RPMI8226 (cell line): ENCODE results near the gene LRRC3.

ENCODE experiments used
- DNase-seq: peaks from one replicate; pipeline ENCODE4 v3.0.0-alpha.2; 2015

LRRC3 gene

DNA sequence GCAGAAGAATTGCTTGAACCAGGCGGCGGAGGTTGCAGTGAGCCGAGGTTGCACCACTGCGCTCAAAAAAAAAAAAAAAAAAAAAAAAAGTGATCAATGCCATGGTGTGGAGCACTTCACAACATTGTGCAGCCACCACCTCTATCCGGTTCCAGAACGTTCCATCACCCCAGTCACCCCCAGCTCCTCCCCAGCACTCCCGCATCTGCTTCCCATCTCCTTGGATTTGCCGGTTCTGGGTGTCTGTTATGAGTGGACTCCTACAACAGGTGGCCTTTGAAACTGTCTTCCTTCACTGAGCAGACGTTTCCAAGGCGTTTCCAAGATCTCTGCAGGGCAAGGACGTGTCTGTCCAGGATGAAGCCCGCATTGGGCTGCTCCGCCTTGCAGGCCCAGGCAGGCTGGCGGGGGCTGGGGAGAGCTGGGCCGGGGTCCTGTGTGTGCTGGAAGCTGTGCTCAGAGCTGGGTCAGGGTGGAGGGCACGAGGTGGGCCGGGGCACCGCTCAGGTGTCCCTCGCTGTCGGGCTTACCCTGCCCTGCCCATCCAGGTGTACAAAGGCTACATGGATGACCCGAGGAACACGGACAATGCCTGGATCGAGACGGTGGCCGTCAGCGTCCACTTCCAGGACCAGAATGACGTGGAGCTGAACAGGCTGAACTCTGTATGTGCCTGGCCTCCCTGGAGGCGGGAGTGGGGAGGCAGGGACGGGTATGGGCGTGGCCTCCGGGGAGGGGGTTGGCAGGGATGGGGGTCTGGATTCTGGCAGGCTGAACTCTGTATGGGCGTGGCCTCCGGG is 14.9 kb upstream of the LRRC3 start:
- DNase-seq = no peak

DNA sequence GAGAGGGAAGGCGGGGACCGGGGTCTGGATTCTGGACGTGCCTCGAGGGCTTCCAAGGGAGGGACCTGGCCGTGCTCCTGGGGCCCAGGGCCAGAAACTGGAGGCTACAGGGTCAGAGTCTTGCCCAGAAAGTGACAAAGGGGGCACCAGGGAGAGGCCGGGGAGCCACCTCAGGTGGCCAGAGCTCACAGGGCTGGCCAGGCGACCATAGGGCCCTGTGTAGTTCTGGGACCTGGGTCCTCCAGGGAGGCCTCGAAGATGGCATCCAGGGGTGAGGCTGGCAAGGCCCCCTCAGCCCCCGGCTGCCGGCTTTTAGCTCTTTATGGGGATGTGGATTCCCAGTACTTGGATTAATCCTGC is 14.3 kb upstream of the LRRC3 start:
- DNase-seq = no peak

DNA sequence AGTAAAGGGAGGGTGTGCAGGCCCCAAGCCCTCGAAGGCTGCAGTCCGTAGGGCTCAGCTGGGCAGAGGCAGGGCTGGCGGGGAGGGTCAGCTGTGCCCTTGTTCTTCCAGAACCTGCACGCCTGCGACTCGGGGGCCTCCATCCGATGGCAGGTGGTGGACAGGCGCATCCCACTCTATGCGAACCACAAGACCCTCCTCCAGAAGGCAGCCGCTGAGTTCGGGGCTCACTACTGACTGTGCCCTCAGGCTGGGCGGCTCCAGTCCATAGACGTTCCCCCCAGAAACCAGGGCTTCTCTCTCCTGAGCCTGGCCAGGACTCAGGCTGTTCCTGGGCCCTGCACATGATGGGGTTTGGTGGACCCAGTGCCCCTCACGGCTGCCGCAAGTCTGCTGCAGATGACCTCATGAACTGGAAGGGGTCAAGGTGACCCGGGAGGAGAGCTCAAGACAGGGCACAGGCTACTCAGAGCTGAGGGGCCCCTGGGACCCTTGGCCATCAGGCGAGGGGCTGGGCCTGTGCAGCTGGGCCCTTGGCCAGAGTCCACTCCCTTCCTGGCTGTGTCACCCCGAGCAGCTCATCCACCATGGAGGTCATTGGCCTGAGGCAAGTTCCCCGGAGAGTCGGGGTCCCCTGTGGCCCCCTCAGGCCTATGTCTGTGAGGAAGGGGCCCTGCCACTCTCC is 13.6 kb upstream of the LRRC3 start:
- no peak for DNase-seq

DNA sequence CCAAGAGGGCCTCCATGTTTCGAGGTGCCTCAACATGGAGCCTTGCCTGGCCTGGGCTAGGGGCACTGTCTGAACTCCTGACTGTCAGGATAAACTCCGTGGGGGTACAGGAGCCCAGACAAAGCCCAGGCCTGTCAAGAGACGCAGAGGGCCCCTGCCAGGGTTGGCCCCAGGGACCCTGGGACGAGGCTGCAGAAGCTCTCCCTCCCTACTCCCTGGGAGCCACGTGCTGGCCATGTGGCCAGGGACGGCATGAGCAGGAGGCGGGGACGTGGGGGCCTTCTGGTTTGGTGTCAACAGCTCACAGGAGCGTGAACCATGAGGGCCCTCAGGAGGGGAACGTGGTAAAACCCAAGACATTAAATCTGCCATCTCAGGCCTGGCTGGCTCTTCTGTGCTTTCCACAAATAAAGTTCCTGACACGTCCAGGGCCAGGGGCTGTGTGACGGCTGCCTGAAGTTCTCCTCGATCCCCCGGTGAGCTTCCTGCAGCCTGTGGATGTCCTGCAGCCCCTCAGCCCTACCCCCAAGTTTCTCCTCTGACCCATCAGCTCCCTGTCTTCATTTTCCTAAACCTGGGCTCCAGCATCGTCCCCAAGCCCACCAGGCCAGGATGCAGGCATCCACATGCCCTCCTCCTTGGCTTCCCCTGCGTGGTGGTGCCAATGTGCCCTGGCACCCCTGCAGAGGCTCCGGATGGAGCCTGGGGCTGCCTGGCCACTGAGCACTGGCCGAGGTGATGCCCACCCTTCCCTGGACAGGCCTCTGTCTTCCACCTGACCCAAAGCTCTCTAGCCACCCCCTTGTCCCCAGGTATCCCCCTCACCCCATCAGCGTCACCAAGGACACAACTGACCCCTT is 12.8 kb upstream of the LRRC3 start:
- no peak for DNase-seq

DNA sequence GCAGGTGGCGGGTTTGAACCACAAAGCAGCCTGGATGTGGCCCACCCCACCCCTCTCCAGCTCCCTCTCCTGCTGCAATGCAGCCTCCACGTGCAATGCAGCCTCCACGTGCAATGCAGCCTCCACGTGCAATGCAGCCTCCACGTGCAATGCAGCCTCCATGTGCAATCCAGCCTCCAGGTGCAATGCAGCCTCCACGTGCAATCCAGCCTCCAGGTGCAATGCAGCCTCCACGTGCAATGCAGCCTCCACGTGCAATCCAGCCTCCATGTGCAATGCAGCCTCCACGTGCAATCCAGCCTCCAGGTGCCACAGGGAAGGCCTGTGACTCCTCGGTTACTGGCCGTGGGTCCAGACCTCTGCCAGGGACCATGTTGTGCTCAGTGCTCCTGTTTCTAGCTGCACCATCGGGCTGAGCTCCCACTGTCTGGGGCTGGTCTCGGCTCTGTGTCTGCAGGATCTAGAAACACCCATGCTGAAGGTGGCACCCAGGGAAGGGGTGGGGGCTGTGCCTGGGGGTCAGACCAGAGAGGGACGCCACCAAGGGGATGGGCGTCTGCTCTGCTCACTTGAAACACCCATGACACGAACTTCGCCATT is 11.9 kb upstream of the LRRC3 start:
- no peak for DNase-seq

DNA sequence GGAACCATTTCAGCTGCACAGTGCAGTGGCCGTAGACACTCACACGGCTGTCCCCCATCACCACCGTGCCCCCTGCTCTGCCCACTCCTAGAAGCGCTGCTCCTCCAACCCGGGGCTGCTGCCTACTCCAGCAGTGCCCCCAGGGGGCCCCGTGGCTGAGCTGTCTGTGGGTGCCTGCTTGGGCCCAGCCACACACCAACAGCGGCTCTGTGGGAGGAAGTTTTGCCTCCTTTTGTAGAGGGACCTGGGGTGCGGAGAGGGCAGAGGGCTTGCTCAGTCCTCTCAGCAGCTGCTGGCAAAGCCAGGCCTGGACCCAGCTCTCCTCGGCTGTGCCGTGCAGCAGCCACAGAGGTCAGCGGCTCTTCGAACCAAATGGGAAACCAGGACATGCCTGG is 11.4 kb upstream of the LRRC3 start:
- no peak for DNase-seq

DNA sequence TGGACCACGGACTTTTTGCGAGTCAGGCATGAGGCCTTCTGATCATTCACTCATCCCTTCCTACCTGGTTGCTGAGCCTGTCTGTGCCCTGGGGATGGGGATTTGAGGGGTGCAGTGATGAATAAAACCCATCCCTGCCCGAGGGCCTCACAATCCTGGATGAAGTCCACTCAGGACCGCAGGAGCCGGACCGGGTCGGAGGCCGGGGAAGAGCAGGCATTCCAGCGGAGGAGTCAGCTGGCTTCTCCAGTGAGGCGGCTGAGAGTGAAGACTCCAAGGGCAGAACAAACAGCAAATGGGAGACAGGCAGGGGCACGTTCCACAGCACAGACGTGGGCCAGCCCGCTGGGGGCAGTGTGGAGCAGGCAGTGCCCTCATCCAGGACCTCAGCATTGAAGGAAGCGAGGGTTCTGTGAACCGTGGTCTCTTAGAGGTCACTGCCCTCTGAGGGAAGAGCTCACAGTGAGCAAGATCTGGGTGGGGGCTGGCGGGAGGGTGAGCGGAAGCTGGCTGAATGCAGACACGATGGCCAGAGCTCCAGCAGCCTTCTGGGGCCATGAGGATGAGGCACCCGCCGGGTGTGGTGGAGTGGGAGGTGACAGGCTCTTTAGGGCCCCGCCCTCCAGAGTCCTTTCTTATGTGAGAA is 10.9 kb upstream of the LRRC3 start:
- peak; percentile 56 for DNase-seq

DNA sequence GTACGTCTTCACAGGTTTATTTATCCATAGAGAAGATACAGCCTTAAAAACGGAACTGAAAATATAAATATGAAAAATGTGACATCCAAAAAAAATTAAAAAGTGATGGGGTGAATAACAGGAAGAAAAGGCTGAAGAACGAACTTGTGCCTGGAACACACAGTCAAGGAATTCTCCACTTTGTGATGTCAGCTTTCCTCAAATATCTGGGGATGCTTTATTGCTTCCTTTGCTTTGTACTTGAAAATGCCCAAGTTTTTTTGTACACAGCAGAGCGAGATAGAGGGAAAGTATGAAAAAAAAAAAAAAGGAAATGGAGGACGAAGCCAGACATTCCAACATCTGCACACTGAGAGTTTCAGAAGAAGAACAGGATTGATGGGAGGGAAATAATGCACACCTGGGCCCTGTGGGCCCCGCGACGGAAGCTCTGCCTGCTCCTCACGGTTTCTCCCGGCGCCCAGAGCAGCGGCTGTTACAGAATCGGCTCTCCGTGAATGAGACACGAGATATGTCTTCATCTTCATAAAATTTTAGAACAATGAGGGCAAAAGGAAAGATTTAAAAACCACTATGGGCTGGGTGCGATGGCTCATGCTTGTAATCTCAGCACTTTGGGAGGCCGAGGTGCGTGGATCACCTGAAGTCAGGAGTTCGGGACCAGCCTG is 10.0 kb upstream of the LRRC3 start:
- DNase-seq = no peak

DNA sequence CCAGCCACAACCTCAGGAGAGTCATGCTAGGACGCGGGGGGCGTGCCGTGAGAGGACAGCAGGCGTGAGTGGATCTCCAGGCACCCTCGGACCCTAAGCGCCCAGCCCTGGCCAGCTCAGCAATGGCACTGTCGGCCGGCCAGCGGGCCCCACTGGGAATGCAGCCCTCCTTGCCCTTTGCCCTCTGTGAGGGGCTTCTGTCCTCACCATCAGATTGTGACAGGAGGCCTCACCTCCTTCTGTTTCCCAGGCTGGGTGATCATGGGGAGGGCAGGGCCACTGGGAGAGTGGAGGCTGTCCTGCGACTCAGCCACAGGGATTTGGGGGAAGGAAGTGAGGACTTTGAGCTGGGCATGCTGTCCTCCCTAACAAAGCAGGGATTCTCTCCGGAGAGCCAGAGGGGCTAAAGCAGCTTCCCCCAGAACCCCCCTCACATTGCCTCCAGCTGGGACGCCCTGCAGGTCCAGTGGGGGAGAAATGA is 6.6 kb upstream of the LRRC3 start:
- DNase-seq = no peak

DNA sequence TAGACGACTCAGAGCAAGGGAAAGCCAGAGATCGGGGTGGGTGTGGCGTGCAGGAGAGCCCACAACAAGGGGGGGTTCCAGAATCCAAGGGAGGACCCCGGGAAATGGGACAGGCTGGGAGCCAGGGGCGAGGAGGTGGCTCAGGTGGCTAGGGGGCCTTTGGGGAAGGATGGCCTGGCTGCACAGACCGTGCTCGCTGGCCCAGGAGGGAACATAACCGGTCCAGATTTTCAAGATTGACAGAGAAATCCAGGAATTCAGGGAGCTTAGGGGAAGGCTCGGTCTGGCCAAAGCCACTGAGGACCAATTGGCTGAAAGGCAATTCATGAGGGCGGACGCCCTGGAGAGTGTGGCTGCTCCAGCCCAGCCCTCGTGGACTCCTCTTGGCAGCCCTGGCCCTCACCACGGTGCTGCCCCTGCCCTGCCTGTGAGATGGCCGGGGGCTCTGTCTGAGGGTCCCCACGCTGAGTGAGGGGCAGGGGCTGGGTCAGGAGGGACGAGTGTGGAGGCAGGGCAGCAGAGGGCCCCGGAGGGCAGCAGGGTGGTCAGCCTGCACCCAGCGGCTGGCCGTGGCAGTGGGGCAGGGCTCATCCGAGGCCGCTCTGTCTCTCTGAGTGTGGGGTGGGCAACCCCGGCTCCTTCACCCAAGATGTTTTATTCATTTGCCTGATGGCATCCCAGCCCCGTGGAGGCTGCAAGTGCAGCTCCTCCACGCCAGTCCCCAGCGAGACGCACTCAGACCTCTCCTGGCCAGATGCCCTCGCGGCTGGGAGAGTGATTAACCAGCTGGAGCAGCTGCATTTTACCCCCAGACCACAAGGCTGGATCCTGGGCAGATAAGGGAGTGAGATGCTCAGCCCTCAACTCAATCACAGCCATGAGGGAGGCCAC is 5.6 kb upstream of the LRRC3 start:
- DNase-seq = peak; percentile 61

DNA sequence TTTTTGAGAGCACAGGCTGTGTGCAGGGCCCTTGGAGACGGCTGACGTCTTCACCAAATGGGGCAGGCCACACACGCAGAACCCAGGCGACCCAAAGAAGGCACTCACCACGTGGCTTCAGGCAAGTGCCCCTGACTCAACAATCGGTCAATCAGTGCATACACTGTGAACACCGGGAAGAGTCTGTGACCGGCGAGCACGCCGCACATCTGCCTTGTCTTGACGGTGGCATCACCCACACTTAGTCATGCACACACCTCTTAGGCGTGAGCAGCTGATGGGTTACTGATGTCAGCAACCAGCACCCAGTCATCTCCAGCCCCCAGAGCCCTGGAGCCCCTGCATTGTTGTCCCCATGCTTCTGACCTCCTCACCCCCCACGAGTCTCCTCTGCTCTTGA is 4.9 kb upstream of the LRRC3 start:
- no peak for DNase-seq

DNA sequence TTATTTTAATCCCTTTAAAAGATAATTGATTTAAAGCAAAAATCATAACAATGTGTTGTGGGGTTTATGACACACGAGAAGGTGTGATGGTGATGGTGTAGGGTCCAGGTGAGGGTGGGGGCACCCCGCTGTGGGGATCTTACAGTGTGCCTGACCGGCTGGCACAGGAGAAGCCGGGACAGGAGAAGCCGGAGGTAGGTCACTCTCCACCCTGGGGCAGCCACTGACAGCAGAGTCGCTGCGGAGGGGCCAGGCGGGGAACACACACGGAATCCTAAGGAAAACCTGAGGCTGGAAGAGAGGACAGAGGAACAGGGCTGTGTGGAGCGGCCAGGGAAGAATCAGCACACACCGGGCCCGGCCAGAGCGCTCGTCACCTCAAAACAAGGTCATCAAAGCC is 4.3 kb upstream of the LRRC3 start:
- DNase-seq = no peak

DNA sequence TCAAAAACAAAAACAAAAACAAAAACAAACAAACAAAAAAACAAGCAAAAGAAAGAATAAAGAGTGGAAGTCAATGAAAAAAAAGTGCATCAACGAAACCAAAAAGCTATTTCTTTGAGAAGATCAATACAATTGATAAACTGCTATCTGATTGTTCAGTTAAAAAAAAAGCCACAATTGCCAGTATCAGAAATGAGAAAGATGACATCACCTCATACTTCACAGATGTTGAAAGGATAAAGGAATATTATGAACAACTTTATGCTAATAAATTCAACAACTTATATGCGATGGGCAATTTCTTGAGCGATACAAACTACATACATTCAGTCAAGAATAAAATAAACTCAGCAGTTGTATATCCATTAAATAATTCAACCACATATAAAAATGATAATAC is 2.2 kb upstream of the LRRC3 start:
- no peak for DNase-seq

DNA sequence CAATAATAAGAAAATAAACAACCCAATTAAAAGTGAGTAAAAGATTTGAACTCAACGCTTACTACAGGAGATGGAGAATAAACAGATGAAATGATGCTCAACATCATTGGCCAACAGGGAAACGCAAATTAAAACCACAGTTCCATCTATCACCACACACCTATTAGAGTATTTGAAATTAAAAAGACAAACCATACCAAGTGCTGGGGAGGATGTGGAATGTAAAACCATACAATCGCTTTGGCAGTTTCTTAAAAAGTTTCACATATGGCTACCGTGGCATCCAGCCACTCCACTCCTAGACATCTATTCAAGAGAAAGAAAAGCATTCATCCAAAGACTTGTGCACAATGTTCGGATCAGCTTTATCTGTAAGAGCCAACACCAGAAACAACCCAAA is 1.3 kb upstream of the LRRC3 start:
- no peak for DNase-seq

DNA sequence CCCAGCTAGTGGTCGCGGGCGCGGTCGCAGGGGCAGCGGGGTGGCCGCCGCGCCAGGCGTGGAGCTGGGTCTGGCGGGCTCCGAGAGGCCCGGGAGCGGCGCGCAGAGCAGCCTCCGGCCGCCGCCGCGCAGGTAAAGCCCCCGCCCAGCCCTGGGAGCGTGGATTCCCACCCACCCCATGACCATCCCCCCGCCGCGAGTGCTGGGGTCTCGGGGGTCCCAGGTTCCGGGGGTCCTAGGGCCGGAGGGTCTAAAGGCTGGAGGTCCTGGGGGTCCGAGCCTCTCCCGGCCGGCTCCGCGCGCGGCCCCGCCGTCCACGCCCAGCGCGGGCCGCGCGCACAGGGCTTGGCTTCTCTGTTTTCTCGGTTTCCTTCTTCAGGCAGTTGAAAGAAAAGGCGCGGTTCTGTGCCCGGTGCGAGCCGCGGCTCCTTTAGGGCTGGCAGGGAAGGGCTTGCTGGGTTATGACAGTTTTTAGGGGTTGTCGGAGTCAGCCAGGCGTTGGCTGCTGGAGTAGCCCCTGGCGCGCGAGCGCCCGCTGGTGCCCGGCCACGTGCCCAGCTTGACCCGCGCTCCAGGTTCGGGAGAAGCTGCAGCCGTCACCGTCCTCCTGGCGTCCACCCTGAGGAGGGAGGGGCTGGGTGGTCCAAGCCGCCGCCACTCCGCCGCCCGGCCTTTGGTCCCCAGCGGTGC is 359 bp downstream of the LRRC3 start:
- peak; percentile 79 for DNase-seq

DNA sequence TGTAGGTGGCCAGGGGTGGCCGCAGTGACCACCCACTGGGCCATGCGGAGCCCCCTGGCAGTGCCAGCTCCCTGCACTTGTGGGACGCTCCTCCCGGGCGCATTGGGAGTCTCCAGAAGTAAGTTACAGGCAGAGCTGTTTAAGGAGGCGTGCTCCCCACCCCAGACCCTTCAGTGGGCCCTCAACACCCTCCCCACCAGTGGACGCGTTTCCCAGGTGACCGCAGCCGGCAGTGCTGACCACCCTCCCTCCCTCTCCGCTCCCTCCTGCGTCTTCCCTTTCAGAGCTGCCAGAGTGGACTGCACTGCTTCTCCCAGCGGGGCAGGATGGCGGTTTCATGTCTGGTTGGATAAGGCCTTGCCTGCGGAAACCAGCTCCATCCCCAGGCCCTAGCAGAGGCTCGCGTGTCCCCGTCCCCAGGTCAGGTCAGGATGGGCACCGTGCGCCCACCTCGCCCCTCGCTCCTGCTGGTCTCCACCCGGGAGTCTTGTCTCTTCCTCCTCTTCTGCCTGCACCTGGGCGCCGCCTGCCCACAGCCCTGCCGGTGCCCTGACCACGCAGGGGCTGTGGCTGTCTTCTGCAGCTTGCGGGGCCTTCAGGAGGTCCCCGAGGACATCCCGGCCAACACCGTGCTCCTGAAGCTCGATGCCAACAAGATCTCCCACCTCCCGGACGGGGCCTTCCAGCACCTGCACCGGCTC is 1.1 kb downstream of the LRRC3 start:
- DNase-seq = no peak

DNA sequence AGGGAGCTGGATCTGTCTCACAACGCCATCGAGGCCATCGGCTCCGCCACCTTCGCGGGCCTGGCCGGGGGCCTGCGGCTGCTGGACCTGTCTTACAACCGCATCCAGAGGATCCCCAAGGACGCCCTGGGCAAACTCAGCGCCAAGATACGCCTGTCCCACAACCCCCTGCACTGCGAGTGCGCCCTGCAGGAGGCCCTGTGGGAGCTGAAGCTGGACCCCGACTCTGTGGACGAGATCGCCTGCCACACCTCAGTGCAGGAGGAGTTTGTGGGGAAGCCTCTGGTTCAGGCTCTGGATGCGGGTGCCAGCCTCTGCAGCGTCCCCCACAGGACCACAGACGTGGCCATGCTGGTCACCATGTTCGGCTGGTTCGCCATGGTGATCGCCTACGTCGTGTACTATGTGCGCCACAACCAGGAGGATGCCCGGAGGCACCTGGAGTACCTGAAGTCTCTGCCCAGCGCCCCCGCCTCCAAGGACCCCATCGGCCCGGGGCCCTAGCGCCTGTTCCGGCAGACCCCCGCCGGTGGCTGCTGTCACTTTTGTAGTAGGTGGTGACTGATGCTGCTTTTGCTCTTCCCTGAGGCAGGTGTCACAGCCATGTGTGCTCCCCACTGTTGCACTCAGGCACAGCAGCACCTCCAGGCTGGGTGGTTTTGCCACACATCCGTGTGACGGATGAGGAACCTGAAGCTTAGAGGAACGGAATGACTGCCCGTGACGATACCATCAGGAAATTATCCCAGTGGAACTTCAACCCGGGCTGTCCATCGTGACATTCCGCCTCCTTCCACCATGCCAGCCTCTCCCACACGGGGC is 1.8 kb downstream of the LRRC3 start:
- DNase-seq = no peak

DNA sequence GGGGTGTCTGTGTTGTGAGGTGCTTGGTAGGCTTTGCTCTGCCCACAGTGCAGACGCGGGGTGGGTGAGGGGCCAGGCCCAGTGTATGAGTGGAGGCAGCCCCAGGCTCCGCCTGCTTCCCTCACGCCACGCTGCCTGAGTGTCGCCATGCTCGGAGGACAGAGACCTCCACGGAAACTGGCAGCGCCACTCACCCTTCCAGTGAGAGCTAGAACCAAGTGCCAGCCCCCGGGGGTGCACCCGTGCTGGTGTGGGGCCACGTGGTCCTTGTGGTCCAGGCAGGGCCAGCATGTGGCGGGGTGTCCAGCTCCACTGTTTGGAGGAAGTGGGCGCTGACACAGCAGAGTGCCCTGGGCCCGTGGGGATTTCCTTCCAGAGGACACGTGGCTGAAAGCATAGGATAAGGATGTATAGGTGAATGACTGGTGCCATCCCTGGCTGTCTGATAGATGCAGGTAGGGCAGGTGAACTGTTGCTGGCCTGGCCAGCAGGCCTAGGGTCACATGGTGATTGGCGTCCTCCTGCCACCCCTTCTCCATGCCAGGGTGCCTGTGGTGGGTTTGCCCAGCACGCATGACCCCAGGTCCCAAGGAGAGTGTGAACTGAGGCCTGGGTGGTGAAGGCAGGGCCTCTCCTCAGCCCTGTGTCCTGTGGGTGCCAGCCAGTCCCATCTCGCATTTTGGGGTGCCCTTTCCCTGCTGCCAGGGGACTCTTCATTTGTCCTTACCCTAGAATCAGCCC is 3.8 kb downstream of the LRRC3 start:
- DNase-seq = no peak
